Measurements from ENCODE around the gene OSTF1.

Gene OSTF1

GRCh38 chr9:75123696-75124095 is 35.4 kb downstream of the OSTF1 start:
- TF ChIP-seq CTCF (IDR thresholded peaks at IDR 0.05; ENCODE audit: low read depth, low read length): no peak

GRCh38 chr9:75128535-75128934 is 40.2 kb downstream of the OSTF1 start:
- no peak for DNase-seq (ENCODE audit: extremely low read depth, low read depth)
- no peak for TF ChIP-seq CTCF (IDR thresholded peaks at IDR 0.05; ENCODE audit: low read depth, low read length)

More at GRCh38 chr9:75123696-75124095, 35.4 kb downstream of the OSTF1 start:
- DNase-seq (ENCODE audit: extremely low read depth, low read depth): no peak

- DNase-seq (ENCODE audit: extremely low read depth, low read depth): no peak
- no peak for TF ChIP-seq CTCF (IDR thresholded peaks at IDR 0.05; ENCODE audit: low read depth, low read length)
Observed at GRCh38 chr9:75130172-75130571, 41.9 kb downstream of the OSTF1 start.

- peak; percentile 48 for DNase-seq (ENCODE audit: extremely low read depth, low read depth)
- no peak for TF ChIP-seq CTCF (IDR thresholded peaks at IDR 0.05; ENCODE audit: low read depth, low read length)
Observed at GRCh38 chr9:75130621-75131230, 42.4 kb downstream of the OSTF1 start.

- no peak for TF ChIP-seq CTCF (IDR thresholded peaks at IDR 0.05; ENCODE audit: low read depth, low read length)
- no peak for DNase-seq (ENCODE audit: extremely low read depth, low read depth)
Observed at GRCh38 chr9:75131700-75132099, 43.4 kb downstream of the OSTF1 start.

GRCh38 chr9:75132244-75132643 is 43.9 kb downstream of the OSTF1 start:
- TF ChIP-seq CTCF (IDR thresholded peaks at IDR 0.05; ENCODE audit: low read depth, low read length): no peak
- no peak for DNase-seq (ENCODE audit: extremely low read depth, low read depth)

GRCh38 chr9:75133396-75133795 is 45.1 kb downstream of the OSTF1 start:
- no peak for DNase-seq (ENCODE audit: extremely low read depth, low read depth)
- no peak for TF ChIP-seq CTCF (IDR thresholded peaks at IDR 0.05; ENCODE audit: low read depth, low read length)

Measured in AG09319 (cell line).